LHCN-M2 (cell line): ENCODE data around the gene GRK3. TPM values are rescaled to one million over a fixed set of nuclear protein-coding genes. Genes with fewer than 3 reads are reported as not detected.

Experiments used
- DNase-seq: peaks from one replicate; pipeline ENCODE4 v3.0.0-alpha.2; 2012; ENCODE audit warnings: low read depth
- total RNA-seq: library from RNA; depleted of rRNA; stranded (reverse); fragments of >200 nt; gene quantifications from 2 replicates; pipeline ENCODE4 v1.2.3, GENCODE V29; 2014

Gene GRK3
- total RNA-seq, 1 experiment from 2014 or later, result 3.2 TPM

DNA sequence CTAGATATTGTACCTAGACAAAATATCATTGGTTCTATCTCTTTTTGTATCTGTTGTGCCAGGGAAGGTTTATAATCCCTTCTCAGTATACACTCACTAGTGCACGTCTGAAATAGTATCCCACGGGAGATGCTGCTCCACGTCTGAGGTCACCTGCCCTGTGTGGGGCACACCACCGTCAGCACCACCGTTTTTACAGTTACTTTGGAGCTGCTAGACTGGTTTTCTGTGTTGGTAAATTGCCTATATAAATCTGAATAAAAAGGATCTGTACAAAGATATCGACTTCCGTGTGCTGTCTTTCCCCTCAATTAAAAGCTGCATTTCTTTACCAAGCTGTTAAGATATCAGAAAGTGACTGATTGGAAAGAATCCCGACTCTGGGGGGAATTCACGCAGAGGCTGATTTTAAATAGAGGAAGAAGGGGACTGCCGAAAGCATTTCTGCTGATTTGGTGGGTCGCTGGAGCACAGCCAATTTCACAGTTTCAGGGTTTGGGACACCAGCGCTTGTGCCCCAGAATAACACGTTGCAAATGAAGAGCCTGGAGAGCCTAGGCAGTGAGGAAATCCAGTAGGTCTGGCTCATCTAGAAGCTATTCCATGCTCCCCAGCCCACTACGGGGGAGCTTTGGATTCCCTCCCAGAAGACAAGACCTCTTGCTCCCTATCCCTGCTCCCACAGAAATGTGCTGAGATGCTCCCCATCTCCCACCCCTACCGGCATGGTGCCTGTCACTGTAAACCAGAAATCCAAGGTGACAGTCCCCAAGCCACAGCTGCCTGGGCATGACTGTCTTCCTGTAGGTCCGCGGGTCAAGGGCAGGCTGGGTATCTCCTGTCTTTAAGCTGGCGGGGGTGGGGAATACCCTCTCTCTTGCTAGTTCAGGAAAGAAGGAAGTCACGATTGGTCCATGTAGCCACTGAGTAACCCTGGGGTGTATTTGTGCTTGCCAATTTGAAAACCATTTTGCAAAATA is 164.8 kb downstream of the GRK3 start:
- no peak for DNase-seq

DNA sequence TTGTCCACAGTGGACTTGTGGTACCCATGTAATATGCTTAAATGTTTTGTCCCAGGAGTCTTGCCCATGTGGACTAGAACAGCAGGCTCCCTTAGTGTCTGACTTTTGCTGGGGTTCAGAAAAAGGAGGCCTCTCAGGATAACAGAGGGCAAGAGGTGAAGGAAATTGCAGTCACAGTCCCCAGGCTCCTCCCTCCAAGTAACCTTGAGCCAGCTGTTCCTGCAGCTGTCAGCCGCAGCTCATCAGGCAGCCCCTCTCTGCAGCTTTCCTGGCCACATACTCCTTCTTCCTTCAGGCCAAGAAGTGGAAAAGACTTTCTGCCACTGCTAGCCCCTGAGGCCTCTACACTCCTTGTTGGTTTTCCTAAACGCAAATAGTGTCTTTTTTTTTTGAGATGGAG is 171.2 kb downstream of the GRK3 start:
- peak; percentile 36 for DNase-seq

DNA sequence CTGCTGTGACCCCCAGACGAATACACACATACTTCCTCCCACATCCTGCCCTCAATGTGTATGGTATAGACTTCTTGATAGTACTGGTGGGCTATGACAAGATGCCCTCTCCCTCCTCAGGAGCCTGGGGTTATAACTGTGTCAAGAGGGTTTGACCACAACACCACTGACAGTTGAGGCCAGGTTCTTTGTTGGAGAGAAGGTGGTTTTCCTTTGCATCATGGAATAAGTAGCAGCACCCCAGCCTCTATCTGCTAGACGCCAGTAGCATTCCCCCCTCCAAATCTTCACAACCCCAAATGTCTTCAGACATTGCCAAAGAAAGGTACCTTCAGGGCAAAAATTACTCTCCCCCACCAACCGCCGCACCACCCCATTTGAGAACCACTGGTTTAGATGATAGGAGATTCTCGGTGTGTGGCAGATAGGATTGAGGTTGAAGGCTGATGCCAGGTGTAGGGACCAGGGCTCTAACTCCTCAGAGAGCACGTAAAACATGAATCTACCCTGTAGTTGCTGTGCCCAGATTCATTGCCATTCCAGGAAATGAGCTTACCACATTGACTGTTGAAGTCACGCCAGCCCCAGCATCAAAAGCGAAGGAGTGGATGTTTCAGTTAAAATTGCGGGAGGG is 172.0 kb downstream of the GRK3 start:
- DNase-seq, result no peak

DNA sequence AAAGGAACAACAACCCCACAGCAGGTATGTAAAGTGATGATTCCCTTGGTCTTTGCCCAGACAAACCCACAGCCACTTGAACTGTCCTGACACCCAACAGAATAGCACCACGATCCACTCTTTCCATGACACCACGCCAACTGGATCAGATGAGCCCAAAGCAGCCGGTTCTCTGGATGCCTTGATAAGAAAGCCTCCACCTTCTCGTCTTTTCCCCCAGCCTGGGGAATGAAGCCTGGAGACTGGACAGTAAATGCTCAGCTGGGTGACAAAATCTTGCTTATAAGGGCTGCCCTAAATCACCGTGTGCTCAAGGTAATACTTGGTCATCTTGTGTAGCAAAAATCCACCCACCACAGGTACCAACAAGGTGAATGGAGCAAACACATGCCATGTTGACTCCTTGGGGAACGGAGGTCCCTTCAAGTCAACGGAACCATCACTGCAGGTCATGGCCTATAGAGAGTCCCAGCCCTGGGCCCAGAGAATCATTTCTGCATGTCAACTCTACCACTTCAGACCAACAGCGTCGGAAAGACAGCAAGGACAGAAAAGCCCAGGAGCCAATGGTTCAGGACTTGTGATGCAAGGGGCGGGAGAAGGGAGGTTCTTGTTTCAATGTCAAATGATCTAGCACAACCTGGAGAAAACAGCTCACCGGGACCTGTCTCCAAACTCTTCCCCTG is 175.3 kb downstream of the GRK3 start:
- no peak for DNase-seq

DNA sequence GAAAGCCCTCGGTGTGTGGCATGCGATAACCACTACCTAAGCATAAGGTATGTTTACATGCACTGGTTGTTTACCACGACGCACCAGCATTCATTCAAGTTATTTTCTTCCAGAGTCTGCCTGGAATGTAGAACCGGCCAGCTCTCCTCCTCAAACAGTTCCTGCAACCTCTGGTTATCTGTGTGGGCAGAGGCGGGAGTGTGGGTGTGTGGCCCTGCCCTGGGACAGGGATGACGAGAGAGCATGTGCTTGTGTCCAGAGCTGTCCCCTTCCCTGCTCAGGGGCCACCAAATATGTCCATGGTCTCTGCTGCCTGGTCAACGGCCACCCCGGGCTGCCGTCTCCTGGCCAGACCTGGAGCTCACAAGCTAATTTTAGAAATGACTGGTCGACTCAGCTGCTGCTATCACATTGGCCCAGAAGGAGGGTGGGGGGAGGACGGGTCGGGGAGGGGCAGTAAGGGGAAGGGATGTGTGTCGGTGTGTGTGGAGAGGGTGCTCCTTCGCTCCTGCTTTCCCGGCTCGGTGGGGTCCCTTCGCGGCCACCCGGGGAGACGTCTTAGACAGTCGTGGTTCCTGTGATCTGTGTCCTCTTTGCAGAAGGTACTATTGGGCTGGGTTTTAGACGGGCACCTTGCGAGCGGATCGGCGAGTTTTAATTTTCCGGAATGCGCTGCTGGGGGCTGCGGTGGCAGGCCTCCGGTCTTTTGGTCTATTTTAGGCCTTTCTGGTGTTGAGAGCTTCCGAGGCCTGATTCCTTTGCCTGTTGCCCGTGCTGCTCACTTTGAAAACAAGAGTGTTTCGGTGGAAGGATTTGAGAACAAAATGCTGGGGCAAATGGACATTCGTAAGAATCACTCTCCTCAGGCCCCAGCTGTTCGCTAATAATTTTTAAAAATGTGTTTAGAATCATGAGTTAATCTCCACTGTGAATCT is 177.5 kb downstream of the GRK3 start, which contains the start of gene MYO18B:
TSS of gene MYO18B (plus strand) at position 497 of the 935 bp plus-strand sequence. CDS start 18,905 bp downstream, outside the sequence.
- peak; percentile 89 for DNase-seq

DNA sequence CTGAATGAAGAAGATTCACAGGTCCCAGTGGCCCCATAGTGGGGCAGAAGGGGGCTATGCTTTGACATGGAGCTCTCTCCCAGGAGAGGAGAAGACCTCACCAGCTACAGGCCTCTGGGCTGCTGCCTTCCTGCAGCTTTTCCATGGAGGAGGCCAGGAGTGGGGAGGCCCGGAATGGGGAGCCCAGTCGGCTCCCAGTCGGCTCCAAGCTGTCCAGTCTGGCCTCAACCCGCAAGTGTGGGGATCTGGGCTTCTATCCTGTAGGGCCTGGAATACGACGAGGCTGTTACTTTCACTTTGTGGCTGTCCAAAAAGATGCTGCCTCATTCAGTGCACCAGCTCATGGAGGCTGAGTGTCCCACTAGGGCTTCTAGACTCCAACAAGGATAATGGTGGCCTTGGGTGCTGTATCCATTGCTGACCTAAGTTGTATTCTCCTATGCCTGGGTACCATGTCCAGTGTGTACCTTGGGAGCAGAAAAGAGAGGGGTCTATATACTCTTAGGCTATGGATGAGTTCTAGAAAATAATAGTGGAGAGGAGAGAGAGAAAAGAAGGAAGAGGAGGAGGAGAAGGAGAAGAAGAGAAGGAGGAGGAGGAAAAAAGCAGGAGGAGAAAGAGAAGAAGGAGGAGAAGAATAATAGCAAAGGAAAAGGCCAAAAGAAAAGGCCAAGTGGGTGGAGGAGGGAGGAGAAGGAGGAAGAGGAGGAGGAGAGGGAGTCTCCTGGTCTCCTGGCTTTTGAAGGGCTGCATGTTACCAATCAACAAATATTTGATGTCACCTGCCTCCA is 178.6 kb downstream of the GRK3 start:
- peak; percentile 48 for DNase-seq

DNA sequence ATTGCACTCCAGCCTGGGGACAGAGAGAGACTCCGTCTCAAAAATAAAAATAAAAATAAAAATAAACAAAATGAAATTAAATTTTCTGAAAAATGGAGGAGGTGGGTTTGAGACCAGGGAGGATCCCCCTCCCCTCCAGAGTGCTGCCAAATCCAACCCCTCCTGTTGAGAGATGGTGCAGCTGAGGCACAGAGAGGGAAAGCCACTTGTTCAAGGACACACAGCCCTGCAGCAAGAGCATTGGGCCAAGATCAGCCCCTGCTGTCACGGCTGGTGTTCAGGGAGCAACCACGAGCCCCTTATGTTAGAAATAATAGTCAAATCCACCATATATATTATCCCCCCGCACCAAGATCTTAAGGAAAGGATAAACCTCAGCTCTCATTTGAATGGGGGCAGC is 180.2 kb downstream of the GRK3 start:
- no peak for DNase-seq

DNA sequence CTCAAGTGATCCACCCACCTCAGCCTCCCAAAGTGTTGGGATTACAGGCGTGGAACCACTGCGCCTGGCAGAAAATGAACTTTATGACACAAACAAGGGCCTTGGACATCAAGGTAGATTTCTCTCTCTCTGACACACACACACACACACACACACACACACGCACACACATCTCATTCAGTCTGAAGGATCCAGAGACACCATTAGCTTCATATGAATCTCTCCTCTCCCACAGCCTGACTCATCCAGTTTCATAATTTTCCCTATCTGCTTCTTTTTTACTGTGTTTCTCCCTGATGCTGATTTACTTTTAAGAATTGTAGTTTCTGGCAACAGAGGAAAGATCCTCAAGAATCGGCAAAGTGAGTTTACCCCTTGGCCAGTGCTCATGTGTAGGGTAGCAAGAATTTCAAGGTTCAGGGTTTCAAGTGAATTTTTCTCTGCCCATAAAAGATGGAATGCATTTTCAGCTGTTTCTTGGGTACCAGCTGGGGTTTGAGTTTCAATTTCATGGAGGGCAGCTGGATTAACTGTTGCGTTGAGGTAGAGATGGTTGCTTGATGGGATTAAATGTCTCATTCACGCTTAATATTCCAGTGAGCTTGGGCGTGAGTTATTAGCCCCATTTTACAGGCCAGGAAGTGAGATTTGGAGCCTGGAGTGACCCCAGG is 181.0 kb downstream of the GRK3 start:
- peak; percentile 88 for DNase-seq

DNA sequence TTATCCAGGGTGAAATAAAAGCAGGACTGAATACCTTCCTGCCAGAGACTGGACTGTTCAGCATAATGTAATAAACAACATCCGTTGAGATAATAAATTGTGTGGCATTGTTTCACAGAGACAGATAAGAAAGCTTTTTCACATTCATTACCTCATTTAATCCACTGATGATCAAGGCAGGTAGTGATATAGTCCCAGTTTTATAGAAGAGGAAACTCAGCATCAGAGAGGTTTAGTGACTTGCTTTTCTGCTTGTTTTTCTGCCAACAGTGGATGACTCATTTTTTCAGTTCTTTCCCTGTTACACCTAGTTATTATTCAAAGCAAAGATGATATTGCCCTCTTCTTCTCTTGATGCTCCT is 181.5 kb downstream of the GRK3 start:
- peak; percentile 60 for DNase-seq

DNA sequence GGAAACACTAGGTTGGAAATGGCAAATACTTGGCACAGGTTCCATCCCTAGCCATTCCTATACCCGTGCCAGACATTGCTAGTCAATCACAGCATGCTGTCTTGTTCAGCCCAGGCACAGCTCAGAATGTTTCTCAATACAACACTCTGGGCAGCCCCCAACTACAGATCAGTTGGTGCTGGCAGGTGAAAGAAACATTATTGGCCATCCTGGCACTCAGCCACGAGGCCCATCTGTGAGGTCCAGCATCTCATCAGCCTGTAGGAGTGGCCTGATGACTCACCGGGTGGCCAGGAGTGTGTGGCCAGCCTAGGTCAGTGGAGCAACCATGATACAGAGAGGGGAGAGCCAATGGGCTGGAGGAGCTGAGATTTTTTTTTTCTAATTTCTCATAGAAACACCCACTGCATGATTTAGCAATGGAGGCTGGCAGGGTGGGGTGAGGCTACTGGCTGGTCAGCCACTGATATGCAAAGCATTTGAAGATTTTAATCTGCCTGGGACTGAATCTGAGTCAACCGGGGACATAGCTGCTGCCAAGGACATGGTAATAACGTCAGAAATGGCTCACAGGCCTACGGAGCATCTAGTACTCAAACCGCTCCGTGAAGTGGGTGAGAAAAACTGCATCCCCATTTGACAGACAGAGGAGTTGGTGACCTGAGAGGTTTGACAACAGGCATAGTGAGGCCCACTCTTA is 182.9 kb downstream of the GRK3 start:
- peak; percentile 100 for DNase-seq

DNA sequence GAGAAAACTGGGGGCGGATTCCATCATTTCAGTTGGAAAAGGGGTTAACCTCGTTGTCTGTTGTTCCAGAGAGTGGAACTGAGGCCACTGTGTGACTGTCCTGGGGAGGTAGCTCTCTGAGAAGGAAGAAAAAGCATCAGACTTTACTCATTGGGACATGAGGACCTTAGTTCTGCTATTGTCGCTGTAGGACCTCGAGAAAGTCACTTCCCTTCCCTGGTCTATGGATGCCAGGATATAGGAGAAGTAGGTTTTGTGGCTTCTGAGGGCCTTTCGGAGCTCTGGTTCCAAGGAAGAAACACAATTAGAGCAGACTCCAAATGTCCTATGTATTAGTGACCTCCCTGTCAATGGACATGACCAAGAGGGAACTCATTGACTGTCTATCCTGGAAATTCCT is 183.7 kb downstream of the GRK3 start:
- no peak for DNase-seq

DNA sequence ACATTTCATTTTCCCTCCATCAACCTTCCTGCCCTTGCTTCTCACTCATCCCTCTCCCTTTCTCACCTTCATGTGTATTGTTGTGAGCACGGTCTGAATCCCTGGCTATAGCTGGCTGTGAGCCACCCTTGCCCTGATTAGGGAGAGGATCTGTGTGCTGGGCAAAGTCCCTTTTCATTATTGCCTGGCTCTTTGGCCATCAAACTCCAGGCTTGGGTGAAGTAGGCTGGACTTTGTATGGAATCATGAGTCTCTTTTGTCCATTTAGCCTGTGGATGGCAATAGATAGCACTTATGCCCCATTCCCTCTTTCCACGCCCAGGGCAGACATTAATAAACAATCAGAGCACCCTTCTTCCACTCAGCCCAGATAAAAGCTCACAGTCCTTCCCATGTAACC is 184.2 kb downstream of the GRK3 start:
- no peak for DNase-seq

DNA sequence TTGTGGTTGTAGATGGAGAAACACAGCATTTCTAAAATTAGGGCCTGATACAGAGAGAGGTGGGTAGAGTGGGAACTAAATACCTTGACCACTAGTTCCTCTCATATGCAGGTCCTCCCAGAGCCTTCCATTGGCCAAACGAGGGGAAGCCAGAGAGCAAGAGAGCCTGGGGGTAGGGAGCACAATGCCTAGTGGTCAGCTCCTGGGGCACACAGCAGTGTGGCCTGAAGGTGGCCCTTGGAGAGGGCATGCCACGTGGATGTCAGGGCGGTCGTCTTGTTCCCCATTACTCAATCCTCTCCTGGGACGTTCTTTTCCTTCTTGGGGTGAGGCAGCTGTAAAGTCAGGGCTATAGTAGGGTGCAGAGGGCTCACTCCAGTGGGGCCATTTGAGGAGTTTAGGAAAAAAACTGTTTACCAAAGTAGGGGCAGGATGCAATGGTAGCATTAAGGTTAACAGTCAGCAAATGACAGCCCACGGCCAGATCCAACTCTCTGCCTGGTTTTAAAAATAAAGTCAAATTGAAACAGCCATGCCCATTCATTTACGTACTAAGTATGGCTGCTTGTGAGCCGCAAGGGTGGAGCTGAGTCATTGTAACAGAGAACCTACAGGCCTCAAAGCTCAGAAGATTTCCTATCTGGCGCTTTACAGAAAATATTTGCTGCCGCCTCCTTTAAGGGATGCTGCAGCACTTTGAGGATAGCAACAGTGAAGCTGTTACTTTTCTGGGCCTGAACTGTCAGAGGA is 185.1 kb downstream of the GRK3 start:
- no peak for DNase-seq

DNA sequence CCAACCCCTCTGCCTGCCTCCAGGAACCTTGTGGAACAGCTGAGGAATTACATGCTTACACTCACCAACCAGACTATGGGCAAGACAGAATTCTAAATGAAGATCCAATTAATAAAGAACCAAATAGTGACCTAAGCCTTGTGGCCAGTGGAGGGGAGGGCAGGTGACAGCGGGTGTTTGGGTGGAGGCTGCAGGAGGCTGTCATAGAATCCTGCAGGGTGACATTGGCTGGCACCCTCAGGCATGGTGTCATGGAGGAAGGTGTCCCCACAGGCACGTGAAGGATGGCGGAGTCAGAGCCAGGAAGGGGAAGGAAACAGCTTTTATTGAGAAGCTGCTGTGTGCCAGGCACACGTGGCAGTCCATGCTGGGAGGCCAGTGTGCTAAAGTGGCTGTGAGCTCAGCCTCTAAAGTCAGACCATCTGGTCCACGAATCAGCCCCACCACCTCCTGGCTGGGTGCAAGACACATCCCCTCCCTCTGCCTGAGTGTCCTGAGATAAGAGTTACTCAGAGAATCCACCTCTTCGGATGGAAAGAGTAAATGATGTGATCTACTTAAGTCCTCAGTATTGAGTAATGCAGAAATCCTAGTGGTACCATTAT is 186.2 kb downstream of the GRK3 start:
- no peak for DNase-seq

DNA sequence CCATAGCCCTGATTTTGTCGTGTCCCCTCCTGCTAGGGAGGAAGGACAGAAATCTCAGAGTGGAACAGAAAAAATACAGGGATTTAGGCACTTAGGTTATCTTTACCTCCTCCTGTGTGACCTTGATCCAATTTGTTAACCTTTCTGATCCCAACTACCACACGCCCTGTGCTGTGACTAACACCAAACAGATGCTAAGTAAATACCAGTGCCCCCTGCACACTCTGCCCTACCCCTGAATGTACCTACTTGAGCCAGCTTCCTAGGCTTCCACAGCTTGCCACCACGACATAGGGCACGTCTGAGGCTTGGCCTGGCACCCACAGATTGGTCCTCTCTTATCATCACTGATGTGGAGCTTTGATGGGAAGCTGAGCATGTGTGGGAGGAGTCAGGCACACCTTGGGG is 186.7 kb downstream of the GRK3 start:
- no peak for DNase-seq

DNA sequence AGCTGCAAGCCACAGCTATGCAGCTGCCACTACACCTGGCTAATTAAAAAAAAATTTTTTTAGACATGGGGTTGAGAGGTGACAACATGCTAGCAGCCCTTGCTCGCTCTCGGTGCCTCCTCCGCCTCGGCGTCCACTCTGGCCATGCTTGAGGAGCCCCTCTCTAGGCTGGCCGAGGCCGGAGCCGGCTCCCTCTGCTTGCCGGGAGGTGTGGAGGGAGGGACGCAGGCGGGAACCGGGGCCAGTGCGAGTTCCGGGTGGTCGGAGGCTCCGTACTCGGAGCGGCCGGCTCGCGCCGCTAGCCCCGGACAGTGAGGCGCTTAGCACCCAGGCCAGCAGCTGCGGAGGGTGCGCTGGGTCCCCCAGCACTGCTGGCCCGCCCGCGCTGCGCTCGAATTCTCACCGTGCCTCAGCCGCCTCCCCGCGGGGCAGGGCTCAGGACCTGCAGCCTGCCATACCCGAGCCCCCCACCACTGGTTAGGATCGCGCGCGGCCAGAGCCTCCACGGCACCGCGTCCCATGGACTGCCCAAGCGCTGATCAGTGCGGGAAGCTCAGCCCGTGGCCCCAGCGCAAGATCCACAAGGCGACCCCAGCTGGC is 188.2 kb downstream of the GRK3 start:
- no peak for DNase-seq

DNA sequence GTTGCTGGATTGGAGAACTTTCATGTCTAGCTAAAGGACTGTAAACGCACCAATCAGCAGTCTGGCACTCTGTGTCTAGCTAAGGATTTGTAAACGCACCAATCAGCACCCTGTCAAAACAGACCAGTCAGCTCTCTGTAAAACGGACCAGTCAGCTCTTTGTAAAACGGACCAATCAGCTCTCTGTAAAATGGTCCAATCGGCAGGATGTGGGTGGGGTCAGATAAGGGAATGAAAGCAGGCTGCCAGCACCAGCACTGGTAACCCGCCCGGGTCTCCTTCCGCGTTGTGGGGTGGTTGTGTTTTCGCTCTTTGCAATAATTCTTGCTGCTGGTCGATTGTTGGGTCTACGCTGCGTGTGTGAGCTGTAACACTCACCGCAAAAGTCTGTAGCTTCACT is 188.8 kb downstream of the GRK3 start:
- no peak for DNase-seq
